Suprapubic skin (tissue), 4 donors: ENCODE measurements around the gene DGKB.

Source experiments
- EP300 ChIP-seq: sonication (generic); formaldehyde crosslinking; IDR thresholded peaks from one replicate; pipeline ENCODE4 v1.6.1; 2017; ENCODE audit warnings: antibody characterized with exemption
- POLR2A ChIP-seq, 2 donors: fragments of 450-650 bp; IDR thresholded peaks; one replicate each; pipeline ENCODE4 v1.6.1; 2017; ENCODE audit warnings: antibody characterized with exemption in 2 of 2, mild to moderate bottlenecking in 2 of 2, moderate library complexity in 2 of 2
- POLR2AphosphoS5 ChIP-seq, 3 donors: sonication (generic); formaldehyde crosslinking; IDR thresholded peaks; one replicate each; pipeline ENCODE4 v1.6.1; 2017; ENCODE audit warnings: antibody characterized with exemption in 3 of 3
- TF ChIP-seq, protein P1 (sequence below), 2 donors: fragments of 200-600 bp in 1 of 2; fragments of 450-650 bp in 1 of 2; sonication (generic) in 1 of 2; IDR thresholded peaks; one replicate each; pipeline ENCODE4 v1.5.1; 2016 to 2019; ENCODE audit warnings: antibody characterized with exemption in 2 of 2, mild to moderate bottlenecking in 1 of 2, moderate library complexity in 1 of 2

DNA sequence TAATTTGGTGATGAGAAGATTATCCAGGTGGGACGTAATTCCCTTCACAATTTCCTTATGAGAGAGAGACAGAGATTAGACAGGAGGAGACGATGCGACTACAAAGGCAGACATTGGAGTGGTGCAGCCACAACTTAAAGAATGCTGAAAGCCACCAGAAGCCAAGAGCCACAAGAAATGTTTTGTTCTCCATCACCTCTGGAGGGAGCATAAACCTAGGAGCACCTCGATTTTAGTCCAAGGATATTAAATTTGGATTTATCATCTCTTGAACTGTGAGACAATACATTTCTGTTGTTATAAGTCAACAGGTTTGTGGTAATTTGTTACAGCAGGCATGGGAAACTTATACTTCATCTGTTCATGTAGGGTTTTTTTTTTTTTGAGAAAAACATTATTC lies 418.9 kb downstream of the DGKB start:
- TF ChIP-seq, protein P1, sequence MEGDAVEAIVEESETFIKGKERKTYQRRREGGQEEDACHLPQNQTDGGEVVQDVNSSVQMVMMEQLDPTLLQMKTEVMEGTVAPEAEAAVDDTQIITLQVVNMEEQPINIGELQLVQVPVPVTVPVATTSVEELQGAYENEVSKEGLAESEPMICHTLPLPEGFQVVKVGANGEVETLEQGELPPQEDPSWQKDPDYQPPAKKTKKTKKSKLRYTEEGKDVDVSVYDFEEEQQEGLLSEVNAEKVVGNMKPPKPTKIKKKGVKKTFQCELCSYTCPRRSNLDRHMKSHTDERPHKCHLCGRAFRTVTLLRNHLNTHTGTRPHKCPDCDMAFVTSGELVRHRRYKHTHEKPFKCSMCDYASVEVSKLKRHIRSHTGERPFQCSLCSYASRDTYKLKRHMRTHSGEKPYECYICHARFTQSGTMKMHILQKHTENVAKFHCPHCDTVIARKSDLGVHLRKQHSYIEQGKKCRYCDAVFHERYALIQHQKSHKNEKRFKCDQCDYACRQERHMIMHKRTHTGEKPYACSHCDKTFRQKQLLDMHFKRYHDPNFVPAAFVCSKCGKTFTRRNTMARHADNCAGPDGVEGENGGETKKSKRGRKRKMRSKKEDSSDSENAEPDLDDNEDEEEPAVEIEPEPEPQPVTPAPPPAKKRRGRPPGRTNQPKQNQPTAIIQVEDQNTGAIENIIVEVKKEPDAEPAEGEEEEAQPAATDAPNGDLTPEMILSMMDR (IDR thresholded peaks at IDR 0.05): no peak
- TF ChIP-seq POLR2A (IDR thresholded peaks at IDR 0.05) (no peak), POLR2AphosphoS5 (IDR thresholded peaks at IDR 0.05) (no peak), EP300 (no peak)
